ENCODE results near the gene DDX49.

DNA sequence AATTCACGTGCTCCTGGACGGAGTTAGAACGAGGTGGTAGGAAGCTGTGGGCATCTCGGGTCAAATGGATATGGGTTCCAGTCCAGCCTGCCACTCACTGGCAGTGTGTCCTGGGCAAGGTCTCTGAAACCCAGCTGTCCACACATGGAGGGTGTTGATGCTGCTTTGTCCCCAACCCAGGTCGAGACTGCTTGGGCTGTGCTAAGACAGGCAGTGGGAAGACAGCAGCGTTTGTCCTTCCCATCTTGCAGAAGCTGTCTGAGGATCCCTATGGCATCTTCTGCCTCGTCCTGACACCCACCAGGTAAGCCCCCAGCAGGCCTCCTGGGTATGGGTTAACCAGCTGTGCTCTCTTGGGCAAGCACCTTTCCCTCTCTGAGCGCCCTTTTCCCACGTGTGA, 885 bp downstream of the DDX49 start:
- TF ChIP-seq, protein P1, sequence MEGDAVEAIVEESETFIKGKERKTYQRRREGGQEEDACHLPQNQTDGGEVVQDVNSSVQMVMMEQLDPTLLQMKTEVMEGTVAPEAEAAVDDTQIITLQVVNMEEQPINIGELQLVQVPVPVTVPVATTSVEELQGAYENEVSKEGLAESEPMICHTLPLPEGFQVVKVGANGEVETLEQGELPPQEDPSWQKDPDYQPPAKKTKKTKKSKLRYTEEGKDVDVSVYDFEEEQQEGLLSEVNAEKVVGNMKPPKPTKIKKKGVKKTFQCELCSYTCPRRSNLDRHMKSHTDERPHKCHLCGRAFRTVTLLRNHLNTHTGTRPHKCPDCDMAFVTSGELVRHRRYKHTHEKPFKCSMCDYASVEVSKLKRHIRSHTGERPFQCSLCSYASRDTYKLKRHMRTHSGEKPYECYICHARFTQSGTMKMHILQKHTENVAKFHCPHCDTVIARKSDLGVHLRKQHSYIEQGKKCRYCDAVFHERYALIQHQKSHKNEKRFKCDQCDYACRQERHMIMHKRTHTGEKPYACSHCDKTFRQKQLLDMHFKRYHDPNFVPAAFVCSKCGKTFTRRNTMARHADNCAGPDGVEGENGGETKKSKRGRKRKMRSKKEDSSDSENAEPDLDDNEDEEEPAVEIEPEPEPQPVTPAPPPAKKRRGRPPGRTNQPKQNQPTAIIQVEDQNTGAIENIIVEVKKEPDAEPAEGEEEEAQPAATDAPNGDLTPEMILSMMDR (IDR thresholded peaks at IDR 0.05): no peak
- TF ChIP-seq ZFX (IDR thresholded peaks at IDR 0.05; ENCODE audit: borderline replicate concordance): no peak
